Mononuclear cell (primary cell): ENCODE results near the gene UHMK1. TPM values are rescaled to one million over a fixed set of nuclear protein-coding genes. Genes with fewer than 3 reads are reported as not detected.
"Not testable (repeated sequence)": the region's sequence is repeated elsewhere in the genome, so short reads cannot be mapped to it uniquely, and the experiment has no call there.

Source experiments
- H3K27me3 ChIP-seq: 2 replicates; pipeline ENCODE4 v1.6.0; 2011; ENCODE audit warnings: low read length, control low read depth; ENCODE audit not compliant: insufficient read depth
- H3K4me1 ChIP-seq: 2 replicates; pipeline ENCODE4 v1.5.1; 2011; ENCODE audit warnings: mild to moderate bottlenecking, low read length, control low read depth; ENCODE audit not compliant: insufficient read depth
- H3K4me3 ChIP-seq: 2 replicates; pipeline ENCODE4 v1.5.1; 2011; ENCODE audit warnings: mild to moderate bottlenecking, low read length, moderate library complexity
- H3K9me3 ChIP-seq: 2 replicates; pipeline ENCODE4 v1.5.1; 2011; ENCODE audit warnings: low read depth, mild to moderate bottlenecking, control low read depth, low read length
- total RNA-seq: library from RNA; depleted of rRNA; stranded (reverse); fragments of >200 nt; gene quantifications from one replicate; pipeline ENCODE4 v1.2.3, GENCODE V29; 2012

UHMK1 gene
- total RNA-seq, 1 donor: 93.1 TPM

- H3K27me3 ChIP-seq, H3K9me3 ChIP-seq, H3K4me3 ChIP-seq: not testable (repeated sequence)
- peaks cover 15% of the 10 kb centered on the region for H3K4me1 ChIP-seq
Measured at GRCh38 chr1:162495531-162496233, 1.9 kb upstream of the UHMK1 start.

- H3K4me1 ChIP-seq: peaks cover 15% of the 10 kb centered on the region
- H3K9me3 ChIP-seq: no peaks in the 10 kb centered on the region
Measured at GRCh38 chr1:162497104-162497722, 405 bp upstream of the UHMK1 start.

GRCh38 chr1:162498496-162498810, 835 bp downstream of the UHMK1 start:
- Histone ChIP-seq H3K4me3 (peak overlapping the region; percentile 80), H3K4me1 (peaks cover 15% of the 10 kb centered on the region), H3K9me3 (no peaks in the 10 kb centered on the region), H3K27me3 (no peaks in the 10 kb centered on the region)

More at GRCh38 chr1:162497104-162497722, 405 bp upstream of the UHMK1 start:
- Histone ChIP-seq H3K27me3 (no peaks in the 10 kb centered on the region), H3K4me3 (peak overlapping the region; percentile 80)

GRCh38 chr1:162500805-162501204, 3.2 kb downstream of the UHMK1 start:
- Histone ChIP-seq H3K4me1 (peaks cover 15% of the 10 kb centered on the region), H3K4me3 (no peak overlapping the region), H3K9me3 (no peaks in the 10 kb centered on the region), H3K27me3 (no peaks in the 10 kb centered on the region)

- Histone ChIP-seq H3K27me3 (no peaks in the 10 kb centered on the region), H3K9me3 (no peaks in the 10 kb centered on the region), H3K4me1 (peaks cover 12% of the 10 kb centered on the region), H3K4me3 (no peak overlapping the region)
Measured at GRCh38 chr1:162502077-162502476, 4.5 kb downstream of the UHMK1 start.

GRCh38 chr1:162502928-162503327, 5.3 kb downstream of the UHMK1 start:
- Histone ChIP-seq H3K4me1 (peaks cover 9% of the 10 kb centered on the region), H3K27me3 (no peaks in the 10 kb centered on the region), H3K4me3 (no peak overlapping the region), H3K9me3 (no peaks in the 10 kb centered on the region)

- H3K4me3 ChIP-seq: no peak overlapping the region
- H3K9me3 ChIP-seq: no peaks in the 10 kb centered on the region
- H3K4me1 ChIP-seq: no peaks in the 10 kb centered on the region
- no peaks in the 10 kb centered on the region for H3K27me3 ChIP-seq
Measured at GRCh38 chr1:162527314-162527713, 29.7 kb downstream of the UHMK1 start.

- no peaks in the 10 kb centered on the region for H3K27me3 ChIP-seq
- no peaks in the 10 kb centered on the region for H3K4me1 ChIP-seq
- no peaks in the 10 kb centered on the region for H3K9me3 ChIP-seq
- H3K4me3 ChIP-seq: no peak overlapping the region
Measured at GRCh38 chr1:162530307-162530987, 32.8 kb downstream of the UHMK1 start.

- H3K4me1 ChIP-seq: no peaks in the 10 kb centered on the region
- H3K9me3 ChIP-seq: no peaks in the 10 kb centered on the region
- H3K4me3 ChIP-seq: no peak overlapping the region
- H3K27me3 ChIP-seq: no peaks in the 10 kb centered on the region
Measured at GRCh38 chr1:162530988-162531319, 33.3 kb downstream of the UHMK1 start.

GRCh38 chr1:162535501-162535900, 37.9 kb downstream of the UHMK1 start:
- Histone ChIP-seq H3K4me3 (no peak overlapping the region), H3K27me3 (no peaks in the 10 kb centered on the region), H3K4me1 (no peaks in the 10 kb centered on the region), H3K9me3 (no peaks in the 10 kb centered on the region)

GRCh38 chr1:162536511-162536910, 38.9 kb downstream of the UHMK1 start:
- H3K9me3 ChIP-seq: no peaks in the 10 kb centered on the region
- H3K4me1 ChIP-seq: no peaks in the 10 kb centered on the region
- H3K27me3 ChIP-seq: no peaks in the 10 kb centered on the region
- H3K4me3 ChIP-seq: no peak overlapping the region

GRCh38 chr1:162537216-162537615, 39.6 kb downstream of the UHMK1 start:
- H3K4me3 ChIP-seq: no peak overlapping the region
- no peaks in the 10 kb centered on the region for H3K9me3 ChIP-seq
- H3K4me1 ChIP-seq: no peaks in the 10 kb centered on the region
- no peaks in the 10 kb centered on the region for H3K27me3 ChIP-seq

- Histone ChIP-seq H3K4me3 (no peak overlapping the region), H3K27me3 (no peaks in the 10 kb centered on the region), H3K9me3 (peaks cover 5% of the 10 kb centered on the region), H3K4me1 (no peaks in the 10 kb centered on the region)
Measured at GRCh38 chr1:162538815-162539431, 41.3 kb downstream of the UHMK1 start.

GRCh38 chr1:162541619-162542141, 44.1 kb downstream of the UHMK1 start:
- Histone ChIP-seq H3K4me1 (no peaks in the 10 kb centered on the region), H3K27me3 (no peaks in the 10 kb centered on the region), H3K9me3 (peaks cover 5% of the 10 kb centered on the region), H3K4me3 (no peak overlapping the region)

- Histone ChIP-seq H3K4me1 (no peaks in the 10 kb centered on the region), H3K4me3 (no peak overlapping the region), H3K27me3 (no peaks in the 10 kb centered on the region), H3K9me3 (peaks cover 5% of the 10 kb centered on the region)
Measured at GRCh38 chr1:162543228-162543627, 45.6 kb downstream of the UHMK1 start.
